OCI-LY1 (cell line): ENCODE measurements around the gene LCN6.

ENCODE experiments used
- EZH2 ChIP-seq: fragments of 200-600 bp; sonication (generic), shearing (Covaris generic); IDR thresholded peaks from 2 replicates; pipeline ENCODE4 v1.8.0; 2017; ENCODE audit warnings: borderline replicate concordance, mixed run types, mild to moderate bottlenecking, antibody characterized with exemption, low read length, moderate library complexity, mixed read lengths
- TF ChIP-seq, protein P1 (sequence below): fragments of 200-600 bp; sonication (generic), shearing (Covaris generic); IDR thresholded peaks from 2 replicates; pipeline ENCODE4 v1.5.1; 2017; ENCODE audit warnings: mild to moderate bottlenecking, antibody characterized with exemption, low read length, moderate library complexity, mixed read lengths

- TF ChIP-seq, protein P1, sequence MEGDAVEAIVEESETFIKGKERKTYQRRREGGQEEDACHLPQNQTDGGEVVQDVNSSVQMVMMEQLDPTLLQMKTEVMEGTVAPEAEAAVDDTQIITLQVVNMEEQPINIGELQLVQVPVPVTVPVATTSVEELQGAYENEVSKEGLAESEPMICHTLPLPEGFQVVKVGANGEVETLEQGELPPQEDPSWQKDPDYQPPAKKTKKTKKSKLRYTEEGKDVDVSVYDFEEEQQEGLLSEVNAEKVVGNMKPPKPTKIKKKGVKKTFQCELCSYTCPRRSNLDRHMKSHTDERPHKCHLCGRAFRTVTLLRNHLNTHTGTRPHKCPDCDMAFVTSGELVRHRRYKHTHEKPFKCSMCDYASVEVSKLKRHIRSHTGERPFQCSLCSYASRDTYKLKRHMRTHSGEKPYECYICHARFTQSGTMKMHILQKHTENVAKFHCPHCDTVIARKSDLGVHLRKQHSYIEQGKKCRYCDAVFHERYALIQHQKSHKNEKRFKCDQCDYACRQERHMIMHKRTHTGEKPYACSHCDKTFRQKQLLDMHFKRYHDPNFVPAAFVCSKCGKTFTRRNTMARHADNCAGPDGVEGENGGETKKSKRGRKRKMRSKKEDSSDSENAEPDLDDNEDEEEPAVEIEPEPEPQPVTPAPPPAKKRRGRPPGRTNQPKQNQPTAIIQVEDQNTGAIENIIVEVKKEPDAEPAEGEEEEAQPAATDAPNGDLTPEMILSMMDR = no peak
- no peak for TF ChIP-seq EZH2
Observed at GRCh38 chr9:136754059-136754572, 5.8 kb upstream of the LCN6 start.
